ENCODE measurements around the gene MIS18BP1. TPM values are rescaled to one million over a fixed set of nuclear protein-coding genes. Genes with fewer than 3 reads are reported as not detected.
"Not testable (repeated sequence)": the region's sequence is repeated elsewhere in the genome, so short reads cannot be mapped to it uniquely, and the experiment has no call there.

MIS18BP1 gene
- total and polyA plus RNA-seq, 2 experiments from 2014 or later: 24.4 to 28.9 TPM

DNA sequence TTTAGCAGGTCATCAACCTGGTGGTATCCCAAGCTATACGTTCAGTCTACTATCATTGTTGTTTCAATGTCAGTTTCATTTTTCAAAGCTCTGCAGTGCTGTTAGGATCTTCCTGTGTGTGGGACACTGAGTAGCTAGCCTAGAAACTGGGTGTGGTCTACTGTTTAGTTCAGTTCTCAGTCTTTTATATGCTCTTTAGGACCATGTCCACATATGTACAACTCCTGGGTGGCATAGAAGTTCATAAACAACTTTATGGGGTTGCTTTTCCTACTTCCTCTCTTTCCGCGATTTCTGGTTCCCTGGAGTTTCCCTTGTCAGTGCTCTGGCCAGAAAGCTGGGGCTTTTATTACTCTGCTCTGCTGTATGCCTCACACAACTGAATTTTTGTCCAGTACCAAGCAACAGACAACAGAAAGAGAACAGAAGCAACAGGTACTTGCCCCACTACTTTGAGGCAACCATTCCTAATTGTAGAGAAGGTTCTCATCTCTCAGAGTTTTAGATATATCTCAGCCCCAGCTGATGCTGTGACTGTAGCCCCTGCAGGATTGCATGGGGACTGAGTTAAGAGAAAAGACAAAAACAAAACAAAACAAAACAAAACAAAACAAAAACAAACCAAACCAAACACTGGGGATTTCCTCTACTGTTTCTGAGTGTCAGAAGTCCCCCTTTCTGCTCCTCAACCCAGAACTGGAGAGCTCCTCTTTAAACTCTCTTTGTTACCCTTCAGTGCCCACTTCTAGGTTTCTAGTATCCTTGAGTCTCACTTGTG is 30.3 kb downstream of the MIS18BP1 start:
- Histone ChIP-seq H3K36me3 (ENCODE audit: low read depth) (peaks cover 38% of the 10 kb centered on the region), H3K9me2 (ENCODE audit: insufficient read depth) (no peaks in the 10 kb centered on the region), H3F3A (ENCODE audit: insufficient read depth) (no peaks in the 10 kb centered on the region), H3K4me1 (ENCODE audit: insufficient read depth) (no peaks in the 10 kb centered on the region), H3K4me3 (no peak overlapping the region), H3K9ac (no peak overlapping the region), H3K27me3 (replicated peaks; ENCODE audit: insufficient read depth) (no peaks in the 10 kb centered on the region), H3K9me3 (ENCODE audit: low read depth) (no peaks in the 10 kb centered on the region), H3K4me2 (ENCODE audit: unreplicated experiment) (no peak overlapping the region), H3K79me2 (ENCODE audit: insufficient read depth) (0 out of 2 replicates have a peak, but pooled peaks cover 5% of the 10 kb centered on the region), H2AFZ (no peak overlapping the region), H4K20me1 (ENCODE audit: insufficient read depth) (no peaks in the 10 kb centered on the region), H3K27ac (no peak overlapping the region)
- in situ Hi-C loops (cut with MboI): no loop called here
- TF ChIP-seq EZH2phosphoT487 (IDR thresholded peaks at IDR 0.05; ENCODE audit: insufficient read depth, low read depth) (no peak), EZH2 (IDR thresholded peaks at IDR 0.05; ENCODE audit: insufficient read depth, poor library complexity, severe bottlenecking) (no peak)
- no peak for DNase-seq
- 96 to 99% methylated on average over 3 of the region's 3 CpGs for WGBS, 2 experiments (ENCODE audit: low coverage in 1 of 2, low lambda C conversion rate in 2 of 2, missing lambda C conversion rate in 2 of 2)

DNA sequence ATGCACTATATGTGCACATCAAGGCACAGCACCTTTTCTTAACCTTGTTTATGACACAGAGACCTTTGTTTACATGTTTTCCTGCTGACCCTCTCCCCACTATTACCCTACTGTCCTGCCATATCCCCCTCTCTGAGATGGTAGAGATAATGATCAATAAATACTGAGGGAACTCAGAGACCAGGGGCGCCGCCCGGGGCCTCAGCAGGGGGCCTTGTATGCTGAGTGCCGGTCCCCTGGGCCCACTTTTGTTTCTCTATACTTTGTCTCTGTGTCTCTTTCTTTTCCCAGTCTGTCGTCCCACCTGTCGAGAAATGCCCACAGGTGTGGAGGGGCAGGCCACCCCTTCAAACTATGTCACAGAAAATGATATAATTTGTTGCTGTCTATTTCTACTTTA is 38.7 kb downstream of the MIS18BP1 start:
- H2AFZ ChIP-seq; H3K9ac ChIP-seq; H3K4me1 ChIP-seq (ENCODE audit: insufficient read depth); H3K79me2 ChIP-seq (ENCODE audit: insufficient read depth); H3K9me3 ChIP-seq (ENCODE audit: low read depth); H3K9me2 ChIP-seq (ENCODE audit: insufficient read depth); H3K27me3 ChIP-seq (replicated peaks; ENCODE audit: insufficient read depth); H3F3A ChIP-seq (ENCODE audit: insufficient read depth); H4K20me1 ChIP-seq (ENCODE audit: insufficient read depth); H3K27ac ChIP-seq; in situ Hi-C loops (cut with MboI); H3K4me3 ChIP-seq; DNase-seq; H3K4me2 ChIP-seq (ENCODE audit: unreplicated experiment): not testable (repeated sequence)
- WGBS, 2 experiments (ENCODE audit: low coverage in 1 of 2, low lambda C conversion rate in 2 of 2, missing lambda C conversion rate in 2 of 2): 94% methylated on average over 6 of the region's 6 CpGs
- peaks cover 25% of the 10 kb centered on the region for H3K36me3 ChIP-seq (ENCODE audit: low read depth)

GRCh38 chr14:45213716-45214115 is 39.3 kb downstream of the MIS18BP1 start:
- H2AFZ ChIP-seq; H3K4me2 ChIP-seq (ENCODE audit: unreplicated experiment); H3K27ac ChIP-seq; H3K9me2 ChIP-seq (ENCODE audit: insufficient read depth); DNase-seq; H4K20me1 ChIP-seq (ENCODE audit: insufficient read depth); H3K9me3 ChIP-seq (ENCODE audit: low read depth); H3K9ac ChIP-seq; H3K4me1 ChIP-seq (ENCODE audit: insufficient read depth); H3F3A ChIP-seq (ENCODE audit: insufficient read depth); H3K79me2 ChIP-seq (ENCODE audit: insufficient read depth); H3K27me3 ChIP-seq (replicated peaks; ENCODE audit: insufficient read depth); H3K4me3 ChIP-seq; in situ Hi-C loops (cut with MboI): not testable (repeated sequence)
- 86 to 88% methylated on average over 1 of the region's 1 CpG for WGBS, 2 experiments (ENCODE audit: low coverage in 1 of 2, low lambda C conversion rate in 2 of 2, missing lambda C conversion rate in 2 of 2)
- H3K36me3 ChIP-seq (ENCODE audit: low read depth): peaks cover 25% of the 10 kb centered on the region

GRCh38 chr14:45212231-45212630 is 40.8 kb downstream of the MIS18BP1 start:
- no peak for DNase-seq
- no peak overlapping the region for H3K27ac ChIP-seq
- H3K79me2 ChIP-seq (ENCODE audit: insufficient read depth): no peaks in the 10 kb centered on the region
- H3F3A ChIP-seq (ENCODE audit: insufficient read depth): no peaks in the 10 kb centered on the region
- in situ Hi-C loops (cut with MboI): no loop called here
- WGBS, 2 experiments (ENCODE audit: low coverage in 1 of 2, low lambda C conversion rate in 2 of 2, missing lambda C conversion rate in 2 of 2): 98 to 99% methylated on average over 3 of the region's 3 CpGs
- no peaks in the 10 kb centered on the region for H3K9me3 ChIP-seq (ENCODE audit: low read depth)
- H3K4me1 ChIP-seq (ENCODE audit: insufficient read depth): no peaks in the 10 kb centered on the region
- no peaks in the 10 kb centered on the region for H3K27me3 ChIP-seq (replicated peaks; ENCODE audit: insufficient read depth)
- H3K4me2 ChIP-seq (ENCODE audit: unreplicated experiment): no peak overlapping the region
- H3K9me2 ChIP-seq (ENCODE audit: insufficient read depth): no peaks in the 10 kb centered on the region
- H4K20me1 ChIP-seq (ENCODE audit: insufficient read depth): no peaks in the 10 kb centered on the region
- H2AFZ ChIP-seq: no peak overlapping the region
- TF ChIP-seq EZH2 (IDR thresholded peaks at IDR 0.05; ENCODE audit: insufficient read depth, poor library complexity, severe bottlenecking) (no peak), EZH2phosphoT487 (IDR thresholded peaks at IDR 0.05; ENCODE audit: insufficient read depth, low read depth) (no peak)
- H3K36me3 ChIP-seq (ENCODE audit: low read depth): peaks cover 22% of the 10 kb centered on the region
- no peak overlapping the region for H3K9ac ChIP-seq
- H3K4me3 ChIP-seq: no peak overlapping the region

GRCh38 chr14:45211295-45211694 is 41.7 kb downstream of the MIS18BP1 start:
- H3K4me1 ChIP-seq (ENCODE audit: insufficient read depth): no peaks in the 10 kb centered on the region
- peaks cover 21% of the 10 kb centered on the region for H3K36me3 ChIP-seq (ENCODE audit: low read depth)
- no peaks in the 10 kb centered on the region for H3K27me3 ChIP-seq (replicated peaks; ENCODE audit: insufficient read depth)
- no peaks in the 10 kb centered on the region for H3K9me3 ChIP-seq (ENCODE audit: low read depth)
- no peak overlapping the region for H3K4me3 ChIP-seq
- H3K4me2 ChIP-seq (ENCODE audit: unreplicated experiment): no peak overlapping the region
- TF ChIP-seq EZH2phosphoT487 (IDR thresholded peaks at IDR 0.05; ENCODE audit: insufficient read depth, low read depth): no peak
- TF ChIP-seq EZH2 (IDR thresholded peaks at IDR 0.05; ENCODE audit: insufficient read depth, poor library complexity, severe bottlenecking): no peak
- H3K79me2 ChIP-seq (ENCODE audit: insufficient read depth): no peaks in the 10 kb centered on the region
- H3F3A ChIP-seq (ENCODE audit: insufficient read depth): no peaks in the 10 kb centered on the region
- H2AFZ ChIP-seq: no peak overlapping the region
- H3K27ac ChIP-seq: no peak overlapping the region
- no peak overlapping the region for H3K9ac ChIP-seq
- in situ Hi-C loops (cut with MboI): no loop called here
- no peak for DNase-seq
- 93 to 100% methylated on average over 1 of the region's 1 CpG for WGBS, 2 experiments (ENCODE audit: low coverage in 1 of 2, low lambda C conversion rate in 2 of 2, missing lambda C conversion rate in 2 of 2)
- H4K20me1 ChIP-seq (ENCODE audit: insufficient read depth): no peaks in the 10 kb centered on the region
- H3K9me2 ChIP-seq (ENCODE audit: insufficient read depth): no peaks in the 10 kb centered on the region
